Keratinocyte (primary cell): ENCODE data around the gene SPINT1. TPM values are rescaled to one million over a fixed set of nuclear protein-coding genes. Genes with fewer than 3 reads are reported as not detected.

Experiments used
- DNase-seq: peaks from one replicate; pipeline ENCODE4 v3.0.0-alpha.2; 2011; ENCODE audit warnings: low read depth, missing footprints, low spot score
- FAIRE-seq: peaks from 2 replicates; lab custom pipeline; 2011; peaks lifted over from hg19 to GRCh38; lab: Jason Lieb, UNC
- H2AFZ ChIP-seq: 2 replicates; pipeline ENCODE4 v1.6.0; 2012; ENCODE audit warnings: low read length, control low read depth, inconsistent platforms; ENCODE audit not compliant: control insufficient read depth
- H3K27ac ChIP-seq: 2 replicates; pipeline ENCODE4 v1.5.1; 2011; ENCODE audit warnings: low read length; ENCODE audit not compliant: control insufficient read depth, insufficient read depth
- H3K27me3 ChIP-seq: 3 replicates; pipeline ENCODE4 v1.6.0; 2011; ENCODE audit warnings: low read length; ENCODE audit not compliant: control insufficient read depth, insufficient read depth; ENCODE audit errors: extremely low read depth
- H3K36me3 ChIP-seq, 2 experiments: 2 replicates in 1 of 2; 3 replicates in 1 of 2; pipeline ENCODE4 v1.5.1; 2011; ENCODE audit warnings: low read length in 2 of 2, mild to moderate bottlenecking in 1 of 2; ENCODE audit not compliant: control insufficient read depth in 2 of 2, insufficient read depth in 2 of 2; ENCODE audit errors: extremely low read depth in 1 of 2
- H3K4me1 ChIP-seq: 3 replicates; pipeline ENCODE4 v1.5.1; 2011; ENCODE audit warnings: low read length; ENCODE audit not compliant: control insufficient read depth, insufficient read depth; ENCODE audit errors: extremely low read depth
- H3K4me2 ChIP-seq: 3 replicates; pipeline ENCODE4 v1.6.0; 2011; ENCODE audit warnings: low read depth, low read length; ENCODE audit not compliant: control insufficient read depth, insufficient read depth; ENCODE audit errors: extremely low read depth
- H3K4me3 ChIP-seq, 3 experiments: fragments of 200-600 bp in 1 of 3; sonication (generic) in 1 of 3; 2 replicates in 2 of 3; 3 replicates in 1 of 3; pipeline ENCODE4 v1.5.1; 2011 to 2016; ENCODE audit warnings: low read length in 3 of 3, mild to moderate bottlenecking in 3 of 3, control low read depth in 2 of 3, inconsistent platforms in 1 of 3, low read depth in 1 of 3, mixed read lengths in 1 of 3, mixed run types in 1 of 3, moderate library complexity in 1 of 3; ENCODE audit not compliant: control insufficient read depth in 2 of 3, insufficient read depth in 2 of 3; ENCODE audit errors: extremely low read depth in 1 of 3
- H3K79me2 ChIP-seq: 2 replicates; pipeline ENCODE4 v1.6.0; 2012; ENCODE audit warnings: low read length; ENCODE audit not compliant: control insufficient read depth, insufficient read depth
- H3K9ac ChIP-seq: 3 replicates; pipeline ENCODE4 v1.6.0; 2011; ENCODE audit warnings: low read length; ENCODE audit not compliant: control insufficient read depth, insufficient read depth; ENCODE audit errors: extremely low read depth
- H3K9me1 ChIP-seq: 3 replicates; pipeline ENCODE4 v1.6.0; 2011; ENCODE audit warnings: low read length; ENCODE audit not compliant: control insufficient read depth, insufficient read depth; ENCODE audit errors: extremely low read depth
- H3K9me3 ChIP-seq: 2 replicates; pipeline ENCODE4 v1.5.1; 2012; ENCODE audit warnings: low read depth, low read length; ENCODE audit not compliant: control insufficient read depth
- H4K20me1 ChIP-seq: 3 replicates; pipeline ENCODE4 v1.6.0; 2011; ENCODE audit warnings: low read length; ENCODE audit not compliant: control insufficient read depth, insufficient read depth; ENCODE audit errors: extremely low read depth
- EZH2 ChIP-seq: IDR thresholded peaks from one replicate; pipeline ENCODE4 v1.6.1; 2012; ENCODE audit warnings: inconsistent platforms, mild to moderate bottlenecking, low read length, moderate library complexity
- dilution Hi-C: fragments of 300-500 bp; cut with MboI; formaldehyde crosslinking; loops from one replicate; pipeline ENCODE4 v1.7.0; 2020; ENCODE audit warnings: low sequenced_read_pairs; ENCODE audit not compliant: extremely low pct_ligation_motif_present
- polyA plus RNA-seq, 5 experiments: library from polyadenylated mRNA; depleted of rRNA in 3 of 5; stranded (reverse) in 3 of 5; stranded (forward) in 1 of 5; unstranded in 1 of 5; fragments of >200 nt; gene quantifications; 1 replicate in 1 of 5; 2 replicates in 3 of 5; 3 replicates in 1 of 5; pipeline versions ENCODE4 v1.2.1 to v1.2.3, GENCODE V29; 2011 to 2012; ENCODE audit warnings: missing spikeins in 2 of 5, low read depth in 1 of 5, low replicate concordance in 1 of 5
- TF ChIP-seq, protein P1 (sequence below), 3 experiments: IDR thresholded peaks in 1 of 3; conservative IDR thresholded peaks in 1 of 3; optimal IDR thresholded peaks in 1 of 3; 2 replicates in 2 of 3; 3 replicates in 1 of 3; pipeline versions ENCODE3 to v1.5.1; 2011; ENCODE audit warnings: low read length in 3 of 3, mild to moderate bottlenecking in 3 of 3, moderate library complexity in 2 of 3, control low read depth in 1 of 3, inconsistent platforms in 1 of 3; ENCODE audit not compliant: insufficient read depth in 2 of 3; ENCODE audit errors: extremely low read depth in 1 of 3

The SPINT1 gene
- polyA plus RNA-seq, 1 donor (not counting 4 experiments of a cell fraction or from before 2014, with no cell fraction given), result 40.9 TPM

DNA sequence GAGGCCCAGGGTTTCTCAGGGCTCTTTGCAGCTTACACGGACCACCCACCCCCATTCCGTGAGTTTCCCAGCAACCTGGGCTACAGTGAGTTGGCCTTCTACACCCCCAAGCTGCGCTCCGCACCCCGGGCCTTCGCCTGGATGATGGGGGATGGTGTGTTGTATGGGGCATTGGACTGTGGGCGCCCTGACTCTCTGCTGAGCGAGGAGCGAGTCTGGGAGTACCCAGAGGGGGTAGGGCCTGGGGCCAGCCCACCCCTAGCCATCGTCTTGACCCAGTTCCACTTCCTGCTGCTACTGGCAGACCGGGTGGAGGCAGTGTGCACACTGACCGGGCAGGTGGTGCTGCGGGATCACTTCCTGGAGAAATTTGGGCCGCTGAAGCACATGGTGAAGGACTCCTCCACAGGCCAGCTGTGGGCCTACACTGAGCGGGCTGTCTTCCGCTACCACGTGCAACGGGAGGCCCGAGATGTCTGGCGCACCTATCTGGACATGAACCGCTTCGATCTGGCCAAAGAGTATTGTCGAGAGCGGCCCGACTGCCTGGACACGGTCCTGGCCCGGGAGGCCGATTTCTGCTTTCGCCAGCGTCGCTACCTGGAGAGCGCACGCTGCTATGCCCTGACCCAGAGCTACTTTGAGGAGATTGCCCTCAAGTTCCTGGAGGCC, 55.8 kb downstream of the SPINT1 start:
- FAIRE-seq (no peak), DNase-seq (no peak)
- Histone ChIP-seq H3K79me2 (peaks cover 22% of the 10 kb centered on the region), H2AFZ (no peak overlapping the region), H3K9me1 (no peaks in the 10 kb centered on the region), H3K4me1 (peaks cover 16% of the 10 kb centered on the region), H3K4me2 (no peak overlapping the region), H3K4me3 (no peak overlapping the region), H3K36me3 (peaks cover 27 to 36% of the 10 kb centered on the region in 2 experiments), H3K27me3 (no peaks in the 10 kb centered on the region), H3K9ac (no peak overlapping the region), H3K27ac (no peak overlapping the region), H3K9me3 (no peaks in the 10 kb centered on the region), H4K20me1 (peaks cover 3% of the 10 kb centered on the region)
- TF ChIP-seq, protein P1, sequence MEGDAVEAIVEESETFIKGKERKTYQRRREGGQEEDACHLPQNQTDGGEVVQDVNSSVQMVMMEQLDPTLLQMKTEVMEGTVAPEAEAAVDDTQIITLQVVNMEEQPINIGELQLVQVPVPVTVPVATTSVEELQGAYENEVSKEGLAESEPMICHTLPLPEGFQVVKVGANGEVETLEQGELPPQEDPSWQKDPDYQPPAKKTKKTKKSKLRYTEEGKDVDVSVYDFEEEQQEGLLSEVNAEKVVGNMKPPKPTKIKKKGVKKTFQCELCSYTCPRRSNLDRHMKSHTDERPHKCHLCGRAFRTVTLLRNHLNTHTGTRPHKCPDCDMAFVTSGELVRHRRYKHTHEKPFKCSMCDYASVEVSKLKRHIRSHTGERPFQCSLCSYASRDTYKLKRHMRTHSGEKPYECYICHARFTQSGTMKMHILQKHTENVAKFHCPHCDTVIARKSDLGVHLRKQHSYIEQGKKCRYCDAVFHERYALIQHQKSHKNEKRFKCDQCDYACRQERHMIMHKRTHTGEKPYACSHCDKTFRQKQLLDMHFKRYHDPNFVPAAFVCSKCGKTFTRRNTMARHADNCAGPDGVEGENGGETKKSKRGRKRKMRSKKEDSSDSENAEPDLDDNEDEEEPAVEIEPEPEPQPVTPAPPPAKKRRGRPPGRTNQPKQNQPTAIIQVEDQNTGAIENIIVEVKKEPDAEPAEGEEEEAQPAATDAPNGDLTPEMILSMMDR (optimal IDR thresholded peaks at IDR 0.05 in 1 of 3, IDR thresholded peaks at IDR 0.05 in 1 of 3, conservative IDR thresholded peaks at IDR 0.05 in 1 of 3; ENCODE audit: extremely low read depth in 1 of 3, insufficient read depth in 2 of 3, low read length in 3 of 3), result no peak
- TF ChIP-seq EZH2, result no peak
- dilution Hi-C loops, result loop anchor here (25.0 kb wide), 1 partner anchor 113 kb away; no protein-coding TSS in a partner anchor

DNA sequence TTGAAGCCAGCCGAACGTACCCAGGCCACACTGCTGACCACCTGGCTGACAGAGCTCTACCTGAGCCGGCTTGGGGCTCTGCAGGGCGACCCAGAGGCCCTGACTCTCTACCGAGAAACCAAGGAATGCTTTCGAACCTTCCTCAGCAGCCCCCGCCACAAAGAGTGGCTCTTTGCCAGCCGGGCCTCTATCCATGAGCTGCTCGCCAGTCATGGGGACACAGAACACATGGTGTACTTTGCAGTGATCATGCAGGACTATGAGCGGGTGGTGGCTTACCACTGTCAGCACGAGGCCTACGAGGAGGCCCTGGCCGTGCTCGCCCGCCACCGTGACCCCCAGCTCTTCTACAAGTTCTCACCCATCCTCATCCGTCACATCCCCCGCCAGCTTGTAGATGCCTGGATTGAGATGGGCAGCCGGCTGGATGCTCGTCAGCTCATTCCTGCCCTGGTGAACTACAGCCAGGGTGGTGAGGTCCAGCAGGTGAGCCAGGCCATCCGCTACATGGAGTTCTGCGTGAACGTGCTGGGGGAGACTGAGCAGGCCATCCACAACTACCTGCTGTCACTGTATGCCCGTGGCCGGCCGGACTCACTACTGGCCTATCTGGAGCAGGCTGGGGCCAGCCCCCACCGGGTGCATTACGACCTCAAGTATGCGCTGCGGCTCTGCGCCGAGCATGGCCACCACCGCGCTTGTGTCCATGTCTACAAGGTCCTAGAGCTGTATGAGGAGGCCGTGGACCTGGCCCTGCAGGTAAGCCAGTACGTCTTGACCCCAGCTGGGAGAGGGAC, 56.6 kb downstream of the SPINT1 start:
- Histone ChIP-seq H3K4me1 (peaks cover 12% of the 10 kb centered on the region), H3K9me3 (no peaks in the 10 kb centered on the region), H3K27me3 (no peaks in the 10 kb centered on the region), H3K36me3 (peaks cover 28 to 35% of the 10 kb centered on the region in 2 experiments), H3K9ac (no peak overlapping the region), H3K79me2 (peaks cover 15% of the 10 kb centered on the region), H4K20me1 (peaks cover 3% of the 10 kb centered on the region), H3K4me3 (no peak overlapping the region), H3K27ac (no peak overlapping the region), H2AFZ (no peak overlapping the region), H3K9me1 (no peaks in the 10 kb centered on the region), H3K4me2 (no peak overlapping the region)
- no peak for TF ChIP-seq EZH2
- TF ChIP-seq, protein P1 (optimal IDR thresholded peaks at IDR 0.05 in 1 of 3, IDR thresholded peaks at IDR 0.05 in 1 of 3, conservative IDR thresholded peaks at IDR 0.05 in 1 of 3; ENCODE audit: extremely low read depth in 1 of 3, insufficient read depth in 2 of 3, low read length in 3 of 3), result no peak
- FAIRE-seq (no peak), DNase-seq (no peak)
- dilution Hi-C loops, result loop anchor here (25.0 kb wide), 1 partner anchor 112 kb away; no protein-coding TSS in a partner anchor
